Rectal smooth muscle tissue (tissue), 1 donor: ENCODE data around the gene VRK1.
"Not testable (repeated sequence)": the region's sequence is repeated elsewhere in the genome, so short reads cannot be mapped to it uniquely, and the experiment has no call there.

Experiments
- H3K27ac ChIP-seq: one replicate; pipeline ENCODE4 v1.7.0; 2013; ENCODE audit warnings: low read depth, low read length, inconsistent platforms
- H3K27me3 ChIP-seq: one replicate; pipeline ENCODE4 v1.7.0; 2013; ENCODE audit warnings: low read length; ENCODE audit not compliant: control insufficient read depth, insufficient read depth
- H3K36me3 ChIP-seq: one replicate; pipeline ENCODE4 v1.7.0; 2013; ENCODE audit warnings: low read length; ENCODE audit not compliant: control insufficient read depth, insufficient read depth
- H3K4me1 ChIP-seq: one replicate; pipeline ENCODE4 v1.7.0; 2013; ENCODE audit warnings: low read length; ENCODE audit not compliant: control insufficient read depth, insufficient read depth
- H3K4me3 ChIP-seq: one replicate; pipeline ENCODE4 v1.7.0; 2013; ENCODE audit warnings: low read length
- H3K9ac ChIP-seq: one replicate; pipeline ENCODE4 v1.7.0; 2013; ENCODE audit warnings: low read length

Gene VRK1

GRCh38 chr14:96867634-96868033 lies 70.5 kb downstream of the VRK1 start:
- Histone ChIP-seq H3K4me1 (no peaks in the 10 kb centered on the region), H3K4me3 (no peak overlapping the region), H3K9ac (no peak overlapping the region), H3K27ac (no peak overlapping the region), H3K27me3 (no peaks in the 10 kb centered on the region), H3K36me3 (no peaks in the 10 kb centered on the region)

- no peak overlapping the region for H3K27ac ChIP-seq
- H3K27me3 ChIP-seq, result no peaks in the 10 kb centered on the region
- H3K4me3 ChIP-seq, result no peak overlapping the region
- no peak overlapping the region for H3K9ac ChIP-seq
- no peaks in the 10 kb centered on the region for H3K36me3 ChIP-seq
- no peaks in the 10 kb centered on the region for H3K4me1 ChIP-seq
These were observed 76.9 kb downstream of the VRK1 start for GRCh38 chr14:96874127-96874526.

GRCh38 chr14:96876747-96877146 lies 79.6 kb downstream of the VRK1 start:
- no peak overlapping the region for H3K9ac ChIP-seq
- H3K27me3 ChIP-seq, result no peaks in the 10 kb centered on the region
- no peaks in the 10 kb centered on the region for H3K36me3 ChIP-seq
- H3K27ac ChIP-seq, result no peak overlapping the region
- no peaks in the 10 kb centered on the region for H3K4me1 ChIP-seq
- no peak overlapping the region for H3K4me3 ChIP-seq

- Histone ChIP-seq H3K36me3 (no peaks in the 10 kb centered on the region), H3K9ac (no peak overlapping the region), H3K4me3 (no peak overlapping the region), H3K27ac (no peak overlapping the region), H3K4me1 (no peaks in the 10 kb centered on the region), H3K27me3 (no peaks in the 10 kb centered on the region)
These were observed 84.5 kb downstream of the VRK1 start for GRCh38 chr14:96881713-96882112.

- not testable (repeated sequence) for H3K36me3 ChIP-seq, H3K4me3 ChIP-seq, H3K27ac ChIP-seq, H3K27me3 ChIP-seq, H3K9ac ChIP-seq, H3K4me1 ChIP-seq
These were observed 86.8 kb downstream of the VRK1 start for GRCh38 chr14:96883974-96884373.

GRCh38 chr14:96888158-96888557 lies 91.0 kb downstream of the VRK1 start:
- Histone ChIP-seq H3K36me3 (no peaks in the 10 kb centered on the region), H3K4me1 (no peaks in the 10 kb centered on the region), H3K27me3 (no peaks in the 10 kb centered on the region), H3K4me3 (no peak overlapping the region), H3K27ac (no peak overlapping the region), H3K9ac (no peak overlapping the region)

- no peak overlapping the region for H3K27ac ChIP-seq
- H3K9ac ChIP-seq, result no peak overlapping the region
- H3K4me1 ChIP-seq, result no peaks in the 10 kb centered on the region
- H3K4me3 ChIP-seq, result no peak overlapping the region
- H3K27me3 ChIP-seq, result no peaks in the 10 kb centered on the region
- no peaks in the 10 kb centered on the region for H3K36me3 ChIP-seq
These were observed 91.4 kb downstream of the VRK1 start for GRCh38 chr14:96888593-96888992.

- H3K36me3 ChIP-seq, result no peaks in the 10 kb centered on the region
- no peaks in the 10 kb centered on the region for H3K27me3 ChIP-seq
- no peak overlapping the region for H3K27ac ChIP-seq
- no peak overlapping the region for H3K9ac ChIP-seq
- H3K4me3 ChIP-seq, result no peak overlapping the region
- H3K4me1 ChIP-seq, result no peaks in the 10 kb centered on the region
These were observed 91.9 kb downstream of the VRK1 start for GRCh38 chr14:96889091-96889490.

GRCh38 chr14:96893966-96894622 lies 96.9 kb downstream of the VRK1 start:
- Histone ChIP-seq H3K27me3 (no peaks in the 10 kb centered on the region), H3K4me3 (no peak overlapping the region), H3K36me3 (no peaks in the 10 kb centered on the region), H3K27ac (no peak overlapping the region), H3K9ac (no peak overlapping the region), H3K4me1 (no peaks in the 10 kb centered on the region)

GRCh38 chr14:96894966-96895365 lies 97.8 kb downstream of the VRK1 start:
- Histone ChIP-seq H3K27ac (no peak overlapping the region), H3K27me3 (no peaks in the 10 kb centered on the region), H3K4me1 (no peaks in the 10 kb centered on the region), H3K4me3 (no peak overlapping the region), H3K9ac (no peak overlapping the region), H3K36me3 (no peaks in the 10 kb centered on the region)

- Histone ChIP-seq H3K27me3 (no peaks in the 10 kb centered on the region), H3K36me3 (no peaks in the 10 kb centered on the region), H3K9ac (no peak overlapping the region)
These were observed 98.6 kb downstream of the VRK1 start for GRCh38 chr14:96895658-96896271.

GRCh38 chr14:96897184-96897583 lies 100.0 kb downstream of the VRK1 start:
- H3K4me3 ChIP-seq, result no peak overlapping the region
- H3K9ac ChIP-seq, result no peak overlapping the region
- no peak overlapping the region for H3K27ac ChIP-seq
- no peaks in the 10 kb centered on the region for H3K4me1 ChIP-seq
- no peaks in the 10 kb centered on the region for H3K27me3 ChIP-seq
- H3K36me3 ChIP-seq, result no peaks in the 10 kb centered on the region

More at GRCh38 chr14:96895658-96896271, 98.6 kb downstream of the VRK1 start:
- H3K27ac ChIP-seq, result no peak overlapping the region
- no peak overlapping the region for H3K4me3 ChIP-seq
- no peaks in the 10 kb centered on the region for H3K4me1 ChIP-seq

- H3K36me3 ChIP-seq, result no peaks in the 10 kb centered on the region
- H3K4me1 ChIP-seq, result no peaks in the 10 kb centered on the region
These were observed 104.0 kb downstream of the VRK1 start for GRCh38 chr14:96901227-96901626.

More at GRCh38 chr14:96901227-96901626, 104.0 kb downstream of the VRK1 start:
- Histone ChIP-seq H3K9ac (no peak overlapping the region), H3K27ac (no peak overlapping the region), H3K27me3 (no peaks in the 10 kb centered on the region), H3K4me3 (no peak overlapping the region)
